ENCODE measurements around the gene TENM3.

Gene TENM3

DNA sequence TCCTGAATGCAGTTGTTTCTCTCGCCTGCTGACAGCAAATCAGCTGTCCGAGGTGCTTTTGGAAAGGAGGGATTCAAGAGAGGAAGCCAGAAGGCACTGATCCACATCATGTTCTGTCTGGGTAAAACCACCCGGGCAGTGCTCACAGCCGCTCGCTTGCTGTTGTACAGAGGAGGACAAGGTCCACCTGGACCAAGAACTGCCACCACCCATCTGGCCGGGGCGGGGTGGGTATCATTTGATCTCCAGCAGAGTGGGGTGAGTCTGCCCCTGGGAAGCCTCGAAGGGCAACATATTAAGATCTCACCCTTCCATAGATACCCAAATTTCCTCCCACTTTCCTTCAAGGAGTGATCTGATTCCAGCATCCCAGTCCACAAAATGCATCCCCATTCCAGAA is 560.9 kb downstream of the TENM3 start:
- no peaks in the 10 kb centered on the region for H3K79me2 ChIP-seq (ENCODE audit: control insufficient read depth, low read length)
- no peak overlapping the region for H3K4me2 ChIP-seq (ENCODE audit: low read length)
- no peak overlapping the region for H3K4me3 ChIP-seq (ENCODE audit: low read length)
- TF ChIP-seq EZH2phosphoT487 (IDR thresholded peaks at IDR 0.05; ENCODE audit: borderline replicate concordance, low read length): no peak
- TF ChIP-seq, protein P1, sequence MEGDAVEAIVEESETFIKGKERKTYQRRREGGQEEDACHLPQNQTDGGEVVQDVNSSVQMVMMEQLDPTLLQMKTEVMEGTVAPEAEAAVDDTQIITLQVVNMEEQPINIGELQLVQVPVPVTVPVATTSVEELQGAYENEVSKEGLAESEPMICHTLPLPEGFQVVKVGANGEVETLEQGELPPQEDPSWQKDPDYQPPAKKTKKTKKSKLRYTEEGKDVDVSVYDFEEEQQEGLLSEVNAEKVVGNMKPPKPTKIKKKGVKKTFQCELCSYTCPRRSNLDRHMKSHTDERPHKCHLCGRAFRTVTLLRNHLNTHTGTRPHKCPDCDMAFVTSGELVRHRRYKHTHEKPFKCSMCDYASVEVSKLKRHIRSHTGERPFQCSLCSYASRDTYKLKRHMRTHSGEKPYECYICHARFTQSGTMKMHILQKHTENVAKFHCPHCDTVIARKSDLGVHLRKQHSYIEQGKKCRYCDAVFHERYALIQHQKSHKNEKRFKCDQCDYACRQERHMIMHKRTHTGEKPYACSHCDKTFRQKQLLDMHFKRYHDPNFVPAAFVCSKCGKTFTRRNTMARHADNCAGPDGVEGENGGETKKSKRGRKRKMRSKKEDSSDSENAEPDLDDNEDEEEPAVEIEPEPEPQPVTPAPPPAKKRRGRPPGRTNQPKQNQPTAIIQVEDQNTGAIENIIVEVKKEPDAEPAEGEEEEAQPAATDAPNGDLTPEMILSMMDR (IDR thresholded peaks at IDR 0.05; ENCODE audit: low read depth, low read length, poor library complexity, severe bottlenecking): no peak
- H3K9me3 ChIP-seq (ENCODE audit: control insufficient read depth, insufficient read depth, low read length): peaks cover 4% of the 10 kb centered on the region; the same call in 1 of the 2 replicates
- H3F3A ChIP-seq (ENCODE audit: control insufficient read depth, insufficient read depth): no peaks in the 10 kb centered on the region
- no peaks in the 10 kb centered on the region for H3K4me1 ChIP-seq (ENCODE audit: control insufficient read depth, low read length)
- H3K36me3 ChIP-seq (ENCODE audit: control insufficient read depth, low read length): no peaks in the 10 kb centered on the region
- H4K20me1 ChIP-seq (ENCODE audit: control insufficient read depth, insufficient read depth, low read depth, low read length): no peaks in the 10 kb centered on the region
- H3K27me3 ChIP-seq (ENCODE audit: control insufficient read depth, low read length): no peaks in the 10 kb centered on the region
- H3K9me2 ChIP-seq (replicated peaks; ENCODE audit: control insufficient read depth, low read length): no peaks in the 10 kb centered on the region
- no peak overlapping the region for H3K27ac ChIP-seq (ENCODE audit: low read depth, low read length)

GRCh38 chr4:182805321-182805720 is 562.1 kb downstream of the TENM3 start:
- Histone ChIP-seq H3K4me3 (ENCODE audit: low read length) (no peak overlapping the region), H3F3A (ENCODE audit: control insufficient read depth, insufficient read depth) (no peaks in the 10 kb centered on the region), H3K79me2 (ENCODE audit: control insufficient read depth, low read length) (no peaks in the 10 kb centered on the region), H4K20me1 (ENCODE audit: control insufficient read depth, insufficient read depth, low read depth, low read length) (no peaks in the 10 kb centered on the region), H3K27ac (ENCODE audit: low read depth, low read length) (no peak overlapping the region), H3K9me3 (ENCODE audit: control insufficient read depth, insufficient read depth, low read length) (peaks cover 9% of the 10 kb centered on the region; the same call in 1 of the 2 replicates), H3K4me1 (ENCODE audit: control insufficient read depth, low read length) (no peaks in the 10 kb centered on the region), H3K36me3 (ENCODE audit: control insufficient read depth, low read length) (no peaks in the 10 kb centered on the region), H3K27me3 (ENCODE audit: control insufficient read depth, low read length) (no peaks in the 10 kb centered on the region), H3K4me2 (ENCODE audit: low read length) (no peak overlapping the region), H3K9me2 (replicated peaks; ENCODE audit: control insufficient read depth, low read length) (no peaks in the 10 kb centered on the region)
- TF ChIP-seq EZH2phosphoT487 (IDR thresholded peaks at IDR 0.05; ENCODE audit: borderline replicate concordance, low read length): no peak
- TF ChIP-seq, protein P1 (IDR thresholded peaks at IDR 0.05; ENCODE audit: low read depth, low read length, poor library complexity, severe bottlenecking): no peak

DNA sequence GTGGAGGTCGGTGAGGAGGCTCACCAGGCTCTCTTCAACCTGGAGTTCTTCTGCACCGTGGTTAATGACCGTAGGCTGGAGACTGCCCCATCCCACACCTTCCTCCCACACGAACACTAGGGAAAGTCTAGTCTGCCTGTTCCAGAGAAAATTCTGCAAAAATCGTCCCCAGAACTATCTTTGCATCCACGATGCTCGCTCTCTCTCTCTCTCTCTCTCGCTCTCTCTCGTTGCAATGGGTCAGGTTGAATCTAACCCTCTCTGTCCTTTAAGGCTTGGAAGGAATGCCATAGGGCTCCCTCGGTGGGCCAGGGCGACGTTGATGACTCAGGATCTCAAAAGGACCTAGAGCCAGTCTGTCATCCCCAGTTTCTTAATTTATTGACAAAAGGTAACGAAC is 562.5 kb downstream of the TENM3 start:
- no peaks in the 10 kb centered on the region for H3K27me3 ChIP-seq (ENCODE audit: control insufficient read depth, low read length)
- no peaks in the 10 kb centered on the region for H4K20me1 ChIP-seq (ENCODE audit: control insufficient read depth, insufficient read depth, low read depth, low read length)
- H3F3A ChIP-seq (ENCODE audit: control insufficient read depth, insufficient read depth): no peaks in the 10 kb centered on the region
- H3K9me2 ChIP-seq (replicated peaks; ENCODE audit: control insufficient read depth, low read length): no peaks in the 10 kb centered on the region
- no peaks in the 10 kb centered on the region for H3K79me2 ChIP-seq (ENCODE audit: control insufficient read depth, low read length)
- H3K4me3 ChIP-seq (ENCODE audit: low read length): no peak overlapping the region
- TF ChIP-seq, protein P1 (IDR thresholded peaks at IDR 0.05; ENCODE audit: low read depth, low read length, poor library complexity, severe bottlenecking): no peak
- no peak for TF ChIP-seq EZH2phosphoT487 (IDR thresholded peaks at IDR 0.05; ENCODE audit: borderline replicate concordance, low read length)
- peaks cover 11% of the 10 kb centered on the region; the same call in 1 of the 2 replicates for H3K9me3 ChIP-seq (ENCODE audit: control insufficient read depth, insufficient read depth, low read length)
- no peaks in the 10 kb centered on the region for H3K36me3 ChIP-seq (ENCODE audit: control insufficient read depth, low read length)
- no peak overlapping the region for H3K27ac ChIP-seq (ENCODE audit: low read depth, low read length)
- no peaks in the 10 kb centered on the region for H3K4me1 ChIP-seq (ENCODE audit: control insufficient read depth, low read length)
- H3K4me2 ChIP-seq (ENCODE audit: low read length): no peak overlapping the region
